HG03103 (cell line): ENCODE data around the gene SUMO2.
"Not testable (repeated sequence)": the region's sequence is repeated elsewhere in the genome, so short reads cannot be mapped to it uniquely, and the experiment has no call there.

Source experiments
- ATAC-seq: cut with Tn5 transposase; IDR thresholded peaks from one replicate; pipeline ENCODE4 v1.9.1; 2021; ENCODE audit warnings: low read depth; ENCODE audit not compliant: unreplicated experiment

Gene SUMO2

GRCh38 chr17:75182569-75183436 is at the start of gene SUMO2:
Gene SUMO2, minus strand, starts transcription at chr17:75182959. Its CDS starts 125 bp downstream, at chr17:75182834.
- ATAC-seq: peak; percentile 75

- no peak for ATAC-seq
Observed at GRCh38 chr17:75231741-75232464, 49.1 kb upstream of the SUMO2 start.

- no peak for ATAC-seq
Observed at GRCh38 chr17:75231071-75231470, 48.3 kb upstream of the SUMO2 start.

- ATAC-seq: no peak
Observed at GRCh38 chr17:75228847-75229246, 46.1 kb upstream of the SUMO2 start.

GRCh38 chr17:75228305-75228704 is 45.5 kb upstream of the SUMO2 start:
- ATAC-seq: no peak

GRCh38 chr17:75227729-75228128 is 45.0 kb upstream of the SUMO2 start:
- no peak for ATAC-seq

GRCh38 chr17:75225016-75225415 is 42.3 kb upstream of the SUMO2 start:
- ATAC-seq: no peak

GRCh38 chr17:75219815-75220214 is 37.1 kb upstream of the SUMO2 start:
- ATAC-seq: no peak

- no peak for ATAC-seq
Observed at GRCh38 chr17:75218131-75218530, 35.4 kb upstream of the SUMO2 start.

GRCh38 chr17:75209061-75209460 is 26.3 kb upstream of the SUMO2 start:
- no peak for ATAC-seq

- ATAC-seq: no peak
Observed at GRCh38 chr17:75208161-75208560, 25.4 kb upstream of the SUMO2 start.

- no peak for ATAC-seq
Observed at GRCh38 chr17:75207760-75208159, 25.0 kb upstream of the SUMO2 start.

GRCh38 chr17:75207050-75207407 is 24.3 kb upstream of the SUMO2 start:
- not testable (repeated sequence) for ATAC-seq

GRCh38 chr17:75205793-75206163 is 23.0 kb upstream of the SUMO2 start:
- no peak for ATAC-seq

- ATAC-seq: peak; percentile 58
Observed at GRCh38 chr17:75205037-75205792, 22.5 kb upstream of the SUMO2 start, which contains the start of gene NUP85. Gene NUP85, plus strand, starts transcription at chr17:75205679. Its CDS starts 83 bp downstream, at chr17:75205762.

GRCh38 chr17:75199886-75200618 is 17.3 kb upstream of the SUMO2 start:
- ATAC-seq: no peak

- no peak for ATAC-seq
Observed at GRCh38 chr17:75194879-75195278, 12.1 kb upstream of the SUMO2 start.

- no peak for ATAC-seq
Observed at GRCh38 chr17:75191584-75191983, 8.8 kb upstream of the SUMO2 start.

- ATAC-seq: no peak
Observed at GRCh38 chr17:75188614-75189013, 5.9 kb upstream of the SUMO2 start.
